Skeletal muscle cell (primary cell): ENCODE data around the gene SOX13.
"Not testable (repeated sequence)": the region's sequence is repeated elsewhere in the genome, so short reads cannot be mapped to it uniquely, and the experiment has no call there.

Experiments
- DNase-seq: peaks from one replicate; pipeline ENCODE4 v3.0.0-alpha.2; 2010; ENCODE audit warnings: low read depth
- H3K4me3 ChIP-seq: 2 replicates; pipeline ENCODE4 v1.5.1; 2011; ENCODE audit warnings: low read depth, mild to moderate bottlenecking, control low read depth, low read length, moderate library complexity

Gene SOX13

GRCh38 chr1:204081791-204082513, 9.0 kb downstream of the SOX13 start:
- no peak overlapping the region for H3K4me3 ChIP-seq
- DNase-seq: no peak

GRCh38 chr1:204083491-204083890, 10.6 kb downstream of the SOX13 start:
- DNase-seq: no peak
- H3K4me3 ChIP-seq: no peak overlapping the region

GRCh38 chr1:204084247-204084772, 11.4 kb downstream of the SOX13 start:
- no peak overlapping the region for H3K4me3 ChIP-seq
- DNase-seq: peak; percentile 60

- DNase-seq: no peak
- H3K4me3 ChIP-seq: no peak overlapping the region
These were observed 13.0 kb downstream of the SOX13 start for GRCh38 chr1:204085876-204086275.

- no peak for DNase-seq
- no peak overlapping the region for H3K4me3 ChIP-seq
These were observed 14.4 kb downstream of the SOX13 start for GRCh38 chr1:204087181-204087892.

- no peak overlapping the region for H3K4me3 ChIP-seq
- no peak for DNase-seq
These were observed 15.1 kb downstream of the SOX13 start for GRCh38 chr1:204087893-204088528.

- no peak for DNase-seq
- H3K4me3 ChIP-seq: peak overlapping the region; percentile 4
These were observed 15.7 kb downstream of the SOX13 start for GRCh38 chr1:204088596-204088995.

- H3K4me3 ChIP-seq: no peak overlapping the region
- peak; percentile 76 for DNase-seq
These were observed 16.3 kb downstream of the SOX13 start for GRCh38 chr1:204089044-204089751.

GRCh38 chr1:204090132-204090531, 17.2 kb downstream of the SOX13 start:
- DNase-seq, H3K4me3 ChIP-seq: not testable (repeated sequence)

GRCh38 chr1:204091066-204091465, 18.2 kb downstream of the SOX13 start:
- DNase-seq: no peak
- no peak overlapping the region for H3K4me3 ChIP-seq

GRCh38 chr1:204091787-204092312, 18.9 kb downstream of the SOX13 start:
- H3K4me3 ChIP-seq: no peak overlapping the region
- no peak for DNase-seq

- no peak overlapping the region for H3K4me3 ChIP-seq
- DNase-seq: no peak
These were observed 19.9 kb downstream of the SOX13 start for GRCh38 chr1:204092632-204093420.

- no peak overlapping the region for H3K4me3 ChIP-seq
- no peak for DNase-seq
These were observed 20.5 kb downstream of the SOX13 start for GRCh38 chr1:204093421-204093717.

- no peak overlapping the region for H3K4me3 ChIP-seq
- DNase-seq: no peak
These were observed 20.9 kb downstream of the SOX13 start for GRCh38 chr1:204093781-204094180.

- no peak overlapping the region for H3K4me3 ChIP-seq
- DNase-seq: no peak
These were observed 21.4 kb downstream of the SOX13 start for GRCh38 chr1:204094313-204094729.

- no peak overlapping the region for H3K4me3 ChIP-seq
- DNase-seq: no peak
These were observed 22.1 kb downstream of the SOX13 start for GRCh38 chr1:204094856-204095634.

GRCh38 chr1:204096931-204097330, 24.0 kb downstream of the SOX13 start:
- no peak for DNase-seq
- H3K4me3 ChIP-seq: no peak overlapping the region

- H3K4me3 ChIP-seq: no peak overlapping the region
- no peak for DNase-seq
These were observed 25.8 kb downstream of the SOX13 start for GRCh38 chr1:204098683-204099082.
